Neuron (in vitro differentiated cells): Measurements from ENCODE around the gene GM2A.
"Not testable (repeated sequence)": the region's sequence is repeated elsewhere in the genome, so short reads cannot be mapped to it uniquely, and the experiment has no call there.

Source experiments
- H2AFZ ChIP-seq: one replicate; pipeline ENCODE4 v1.6.1; 2013; ENCODE audit warnings: low read depth, mild to moderate bottlenecking, inconsistent platforms, low read length, moderate library complexity
- H3K27me3 ChIP-seq: one replicate; pipeline ENCODE4 v1.6.1; 2013; ENCODE audit warnings: low read length; ENCODE audit not compliant: insufficient read depth
- H3K36me3 ChIP-seq: one replicate; pipeline ENCODE4 v1.6.1; 2013; ENCODE audit warnings: low read length; ENCODE audit not compliant: insufficient read depth
- H3K4me1 ChIP-seq: one replicate; pipeline ENCODE4 v1.6.1; 2013; ENCODE audit warnings: low read length; ENCODE audit not compliant: insufficient read depth
- H3K4me3 ChIP-seq: 2 replicates; pipeline ENCODE4 v1.5.1; 2013; ENCODE audit warnings: mild to moderate bottlenecking, low read length, moderate library complexity
- H3K9me3 ChIP-seq: one replicate; pipeline ENCODE4 v1.6.1; 2013; ENCODE audit warnings: low read length

The GM2A gene

GRCh38 chr5:151249281-151249680, 3.7 kb upstream of the GM2A start:
- H3K9me3 ChIP-seq: no peaks in the 10 kb centered on the region
- no peak overlapping the region for H3K4me3 ChIP-seq
- no peaks in the 10 kb centered on the region for H3K36me3 ChIP-seq
- peaks cover 9% of the 10 kb centered on the region for H3K4me1 ChIP-seq
- peaks cover 6% of the 10 kb centered on the region for H3K27me3 ChIP-seq
- H2AFZ ChIP-seq: no peak overlapping the region

GRCh38 chr5:151250346-151251000, 2.5 kb upstream of the GM2A start:
- Histone ChIP-seq H2AFZ (no peak overlapping the region), H3K9me3 (no peaks in the 10 kb centered on the region), H3K36me3 (no peaks in the 10 kb centered on the region), H3K4me3 (no peak overlapping the region), H3K27me3 (peaks cover 6% of the 10 kb centered on the region), H3K4me1 (peaks cover 9% of the 10 kb centered on the region)

GRCh38 chr5:151251001-151251551, 1.9 kb upstream of the GM2A start:
- Histone ChIP-seq H2AFZ (no peak overlapping the region), H3K27me3 (peaks cover 6% of the 10 kb centered on the region), H3K9me3 (no peaks in the 10 kb centered on the region), H3K4me3 (no peak overlapping the region), H3K4me1 (peaks cover 9% of the 10 kb centered on the region), H3K36me3 (no peaks in the 10 kb centered on the region)

- Histone ChIP-seq H3K4me1 (peaks cover 9% of the 10 kb centered on the region), H3K36me3 (no peaks in the 10 kb centered on the region), H3K4me3 (no peak overlapping the region), H3K27me3 (peaks cover 6% of the 10 kb centered on the region), H2AFZ (no peak overlapping the region), H3K9me3 (no peaks in the 10 kb centered on the region)
Measured at GRCh38 chr5:151251621-151252020, 1.4 kb upstream of the GM2A start.

GRCh38 chr5:151253605-151253950, 593 bp downstream of the GM2A start:
- H3K36me3 ChIP-seq: no peaks in the 10 kb centered on the region
- peaks cover under 1% of the 10 kb centered on the region for H3K27me3 ChIP-seq
- H3K4me3 ChIP-seq: peak overlapping the region; percentile 76
- peak overlapping the region; percentile 69 for H2AFZ ChIP-seq
- peaks cover 9% of the 10 kb centered on the region for H3K4me1 ChIP-seq
- H3K9me3 ChIP-seq: no peaks in the 10 kb centered on the region

GRCh38 chr5:151254556-151254955, 1.6 kb downstream of the GM2A start:
- Histone ChIP-seq H3K4me3 (no peak overlapping the region), H2AFZ (no peak overlapping the region), H3K27me3 (no peaks in the 10 kb centered on the region), H3K36me3 (no peaks in the 10 kb centered on the region), H3K9me3 (no peaks in the 10 kb centered on the region), H3K4me1 (peaks cover 9% of the 10 kb centered on the region)

GRCh38 chr5:151254990-151255389, 2.0 kb downstream of the GM2A start:
- not testable (repeated sequence) for H3K4me1 ChIP-seq, H3K9me3 ChIP-seq, H3K4me3 ChIP-seq, H2AFZ ChIP-seq, H3K36me3 ChIP-seq, H3K27me3 ChIP-seq

GRCh38 chr5:151255621-151256286, 2.8 kb downstream of the GM2A start:
- Histone ChIP-seq H2AFZ (no peak overlapping the region), H3K9me3 (no peaks in the 10 kb centered on the region), H3K36me3 (no peaks in the 10 kb centered on the region), H3K27me3 (no peaks in the 10 kb centered on the region), H3K4me1 (peaks cover 9% of the 10 kb centered on the region), H3K4me3 (no peak overlapping the region)

GRCh38 chr5:151257731-151258181, 4.8 kb downstream of the GM2A start:
- no peaks in the 10 kb centered on the region for H3K9me3 ChIP-seq
- peaks cover 7% of the 10 kb centered on the region for H3K4me1 ChIP-seq
- H3K27me3 ChIP-seq: no peaks in the 10 kb centered on the region
- no peak overlapping the region for H2AFZ ChIP-seq
- no peaks in the 10 kb centered on the region for H3K36me3 ChIP-seq
- H3K4me3 ChIP-seq: no peak overlapping the region

- Histone ChIP-seq H3K9me3 (no peaks in the 10 kb centered on the region), H3K27me3 (no peaks in the 10 kb centered on the region), H2AFZ (no peak overlapping the region), H3K4me3 (no peak overlapping the region), H3K4me1 (peaks cover 7% of the 10 kb centered on the region), H3K36me3 (no peaks in the 10 kb centered on the region)
Measured at GRCh38 chr5:151258201-151258611, 5.2 kb downstream of the GM2A start.

GRCh38 chr5:151258816-151259215, 5.8 kb downstream of the GM2A start:
- H3K27me3 ChIP-seq: no peaks in the 10 kb centered on the region
- no peaks in the 10 kb centered on the region for H3K9me3 ChIP-seq
- H3K4me1 ChIP-seq: peaks cover 2% of the 10 kb centered on the region
- H3K4me3 ChIP-seq: no peak overlapping the region
- no peaks in the 10 kb centered on the region for H3K36me3 ChIP-seq
- no peak overlapping the region for H2AFZ ChIP-seq

- no peaks in the 10 kb centered on the region for H3K36me3 ChIP-seq
- H3K27me3 ChIP-seq: no peaks in the 10 kb centered on the region
- no peak overlapping the region for H3K4me3 ChIP-seq
- H3K9me3 ChIP-seq: no peaks in the 10 kb centered on the region
- H3K4me1 ChIP-seq: no peaks in the 10 kb centered on the region
- H2AFZ ChIP-seq: no peak overlapping the region
Measured at GRCh38 chr5:151259931-151260330, 6.9 kb downstream of the GM2A start.

- Histone ChIP-seq H3K36me3 (no peaks in the 10 kb centered on the region), H2AFZ (no peak overlapping the region), H3K4me3 (no peak overlapping the region), H3K4me1 (no peaks in the 10 kb centered on the region), H3K9me3 (no peaks in the 10 kb centered on the region), H3K27me3 (no peaks in the 10 kb centered on the region)
Measured at GRCh38 chr5:151262532-151262931, 9.5 kb downstream of the GM2A start.
